NCI-H82 (cell line): ENCODE data around the gene TRIM66.
A peak's percentile ranks its signal among the peaks of the same experiment; 100 is the strongest.

Experiments used
- DNase-seq: peaks from one replicate; lab custom pipeline; 2025; lab: John Stamatoyannopoulos, UW

Gene TRIM66

GRCh38 chr11:8656291-8656690 is 26.2 kb downstream of the TRIM66 start:
- DNase-seq = no peak

GRCh38 chr11:8654503-8654902 is 28.0 kb downstream of the TRIM66 start:
- no peak for DNase-seq

GRCh38 chr11:8652140-8652539 is 30.3 kb downstream of the TRIM66 start:
- no peak for DNase-seq

GRCh38 chr11:8650401-8650990 is 32.0 kb downstream of the TRIM66 start:
- peak; percentile 67 for DNase-seq

GRCh38 chr11:8649361-8649760 is 33.1 kb downstream of the TRIM66 start:
- peak; percentile 76 for DNase-seq

- DNase-seq = no peak
Observed at GRCh38 chr11:8646873-8647272, 35.6 kb downstream of the TRIM66 start.

GRCh38 chr11:8642196-8642841 is 40.1 kb downstream of the TRIM66 start:
- peak; percentile 75 for DNase-seq

GRCh38 chr11:8641332-8641731 is 41.1 kb downstream of the TRIM66 start:
- DNase-seq = no peak

GRCh38 chr11:8640267-8640906 is 42.1 kb downstream of the TRIM66 start:
- no peak for DNase-seq

- DNase-seq = no peak
Observed at GRCh38 chr11:8639655-8640054, 42.8 kb downstream of the TRIM66 start.

GRCh38 chr11:8638300-8638699 is 44.2 kb downstream of the TRIM66 start:
- DNase-seq = no peak

GRCh38 chr11:8636127-8636526 is 46.3 kb downstream of the TRIM66 start:
- no peak for DNase-seq

GRCh38 chr11:8634498-8634897 is 48.0 kb downstream of the TRIM66 start:
- no peak for DNase-seq

GRCh38 chr11:8631395-8632118 is 50.9 kb downstream of the TRIM66 start:
- DNase-seq = no peak

GRCh38 chr11:8624698-8625097 is 57.8 kb downstream of the TRIM66 start:
- DNase-seq = no peak

GRCh38 chr11:8621147-8621546 is 61.3 kb downstream of the TRIM66 start:
- no peak for DNase-seq

GRCh38 chr11:8617063-8617462 is 65.4 kb downstream of the TRIM66 start:
- DNase-seq = no peak

- no peak for DNase-seq
Observed at GRCh38 chr11:8615291-8616032, 67.0 kb downstream of the TRIM66 start.

GRCh38 chr11:8614497-8614896 is 68.0 kb downstream of the TRIM66 start:
- no peak for DNase-seq

- DNase-seq = no peak
Observed at GRCh38 chr11:8613036-8613435, 69.4 kb downstream of the TRIM66 start.

- DNase-seq = no peak
Observed at GRCh38 chr11:8612522-8612921, 69.9 kb downstream of the TRIM66 start.

- DNase-seq = no peak
Observed at GRCh38 chr11:8610532-8611116, 71.8 kb downstream of the TRIM66 start.
